ENCODE measurements around the gene GPA33. TPM values are rescaled to one million over a fixed set of nuclear protein-coding genes. Genes with fewer than 3 reads are reported as not detected.

The GPA33 gene
- total and polyA plus RNA-seq, 2 donors from 2014 or later, result 0.28 TPM; not detected in 1

DNA sequence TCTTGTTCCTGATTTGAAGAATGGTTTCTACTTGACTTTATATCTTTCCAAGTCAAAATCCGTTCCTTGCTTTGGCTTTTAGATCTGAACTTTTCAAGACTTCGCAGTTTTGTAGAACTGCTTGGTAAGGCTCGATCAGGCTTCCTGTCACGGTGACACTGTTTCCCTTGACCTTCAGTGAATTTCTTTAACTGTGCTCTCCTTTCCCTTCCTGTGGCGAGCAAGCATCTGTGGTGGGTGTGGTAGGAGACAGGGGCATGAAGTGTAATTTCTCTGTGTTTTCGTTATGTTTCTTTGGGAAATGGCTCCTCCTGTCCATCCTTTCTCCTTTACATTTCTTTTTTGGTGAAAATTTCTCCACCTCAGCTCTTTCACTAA lies 14.1 kb upstream of the GPA33 start:
- H3K36me3 ChIP-seq (ENCODE audit: control insufficient read depth in 2 of 3, insufficient read depth in 3 of 3, low read length in 3 of 3), result no peaks in the 10 kb centered on the region
- no peak overlapping the region for H3K9ac ChIP-seq (ENCODE audit: low read length in 3 of 3)
- intact Hi-C loops (cut with DNase I), result no loop called here
- no peaks in the 10 kb centered on the region for H3K9me3 ChIP-seq (ENCODE audit: control insufficient read depth in 2 of 3, insufficient read depth in 1 of 3, low read length in 3 of 3)
- no peaks in the 10 kb centered on the region for H3K4me1 ChIP-seq (ENCODE audit: control insufficient read depth in 2 of 3, insufficient read depth in 2 of 3, low read depth in 1 of 3, low read length in 3 of 3)
- TF ChIP-seq CTCF (IDR thresholded peaks at IDR 0.05; ENCODE audit: borderline replicate concordance, extremely low read depth, insufficient read depth), result no peak
- no peak for DNase-seq
- H3K27ac ChIP-seq (ENCODE audit: low read depth in 2 of 2, low read length in 2 of 2), result no peak overlapping the region
- H3K4me3 ChIP-seq (ENCODE audit: low read length in 3 of 3), result no peak overlapping the region
- FAIRE-seq, result no peak
- H3K27me3 ChIP-seq (ENCODE audit: control insufficient read depth, insufficient read depth, low read length), result no peaks in the 10 kb centered on the region

- TF ChIP-seq CTCF (IDR thresholded peaks at IDR 0.05; ENCODE audit: borderline replicate concordance, extremely low read depth, insufficient read depth), result no peak
- Histone ChIP-seq H3K4me1 (ENCODE audit: control insufficient read depth in 2 of 3, insufficient read depth in 2 of 3, low read depth in 1 of 3, low read length in 3 of 3) (no peaks in the 10 kb centered on the region), H3K4me3 (ENCODE audit: low read length in 3 of 3) (no peak overlapping the region), H3K27me3 (ENCODE audit: control insufficient read depth, insufficient read depth, low read length) (no peaks in the 10 kb centered on the region), H3K36me3 (ENCODE audit: control insufficient read depth in 2 of 3, insufficient read depth in 3 of 3, low read length in 3 of 3) (no peaks in the 10 kb centered on the region), H3K9me3 (ENCODE audit: control insufficient read depth in 2 of 3, insufficient read depth in 1 of 3, low read length in 3 of 3) (no peaks in the 10 kb centered on the region), H3K27ac (ENCODE audit: low read depth in 2 of 2, low read length in 2 of 2) (no peak overlapping the region), H3K9ac (ENCODE audit: low read length in 3 of 3) (no peak overlapping the region)
- intact Hi-C loops (cut with DNase I), result no loop called here
- DNase-seq (no peak), FAIRE-seq (no peak)
These were observed 12.9 kb upstream of the GPA33 start for GRCh38 chr1:167102906-167103573.

DNA sequence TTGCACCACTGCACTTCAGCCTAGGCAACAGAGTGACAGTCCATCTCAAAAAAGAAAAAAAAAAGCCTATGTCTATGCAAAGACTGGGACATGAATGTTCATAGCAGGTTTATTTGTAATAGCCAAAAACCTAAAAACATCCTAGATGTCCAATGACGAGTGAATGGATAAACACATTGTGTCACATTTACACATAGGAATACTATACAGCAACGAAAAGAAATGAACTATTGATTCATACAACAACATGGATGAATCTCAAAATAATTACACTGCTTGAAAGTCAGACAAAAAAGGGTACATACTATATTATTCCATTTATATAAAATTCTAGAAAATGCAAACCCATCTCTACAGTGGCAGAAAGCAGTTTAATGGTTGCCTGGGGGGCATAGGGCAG lies 11.6 kb upstream of the GPA33 start:
- Histone ChIP-seq H3K27ac (ENCODE audit: low read depth in 2 of 2, low read length in 2 of 2) (no peak overlapping the region), H3K36me3 (ENCODE audit: control insufficient read depth in 2 of 3, insufficient read depth in 3 of 3, low read length in 3 of 3) (no peaks in the 10 kb centered on the region), H3K4me1 (ENCODE audit: control insufficient read depth in 2 of 3, insufficient read depth in 2 of 3, low read depth in 1 of 3, low read length in 3 of 3) (no peaks in the 10 kb centered on the region), H3K9me3 (ENCODE audit: control insufficient read depth in 2 of 3, insufficient read depth in 1 of 3, low read length in 3 of 3) (peaks cover 0 to 6% (median 0%) of the 10 kb centered on the region in 3 donors), H3K9ac (ENCODE audit: low read length in 3 of 3) (no peak overlapping the region), H3K27me3 (ENCODE audit: control insufficient read depth, insufficient read depth, low read length) (no peaks in the 10 kb centered on the region), H3K4me3 (ENCODE audit: low read length in 3 of 3) (no peak overlapping the region)
- intact Hi-C loops (cut with DNase I), result no loop called here
- FAIRE-seq, result no peak
- TF ChIP-seq CTCF (IDR thresholded peaks at IDR 0.05; ENCODE audit: borderline replicate concordance, extremely low read depth, insufficient read depth), result no peak
- no peak for DNase-seq

- no peak for TF ChIP-seq CTCF (IDR thresholded peaks at IDR 0.05; ENCODE audit: borderline replicate concordance, extremely low read depth, insufficient read depth)
- Histone ChIP-seq H3K4me3 (ENCODE audit: low read length in 3 of 3) (no peak overlapping the region), H3K27ac (ENCODE audit: low read depth in 2 of 2, low read length in 2 of 2) (no peak overlapping the region), H3K9me3 (ENCODE audit: control insufficient read depth in 2 of 3, insufficient read depth in 1 of 3, low read length in 3 of 3) (peaks cover 0 to 8% (median 0%) of the 10 kb centered on the region in 3 donors), H3K4me1 (ENCODE audit: control insufficient read depth in 2 of 3, insufficient read depth in 2 of 3, low read depth in 1 of 3, low read length in 3 of 3) (no peaks in the 10 kb centered on the region), H3K36me3 (ENCODE audit: control insufficient read depth in 2 of 3, insufficient read depth in 3 of 3, low read length in 3 of 3) (no peaks in the 10 kb centered on the region), H3K9ac (ENCODE audit: low read length in 3 of 3) (no peak overlapping the region), H3K27me3 (ENCODE audit: control insufficient read depth, insufficient read depth, low read length) (no peaks in the 10 kb centered on the region)
- FAIRE-seq (no peak), DNase-seq (no peak)
- intact Hi-C loops (cut with DNase I), result no loop called here
These were observed 10.6 kb upstream of the GPA33 start for GRCh38 chr1:167100730-167101129.

Data from kidney (tissue), 14 donors.